ENCODE data around the gene ENPP1. TPM values are rescaled to one million over a fixed set of nuclear protein-coding genes. Genes with fewer than 3 reads are reported as not detected.

ENPP1 gene
- total RNA-seq, 2 experiments from 2014 or later, result 0.34 TPM; not detected in 1

DNA sequence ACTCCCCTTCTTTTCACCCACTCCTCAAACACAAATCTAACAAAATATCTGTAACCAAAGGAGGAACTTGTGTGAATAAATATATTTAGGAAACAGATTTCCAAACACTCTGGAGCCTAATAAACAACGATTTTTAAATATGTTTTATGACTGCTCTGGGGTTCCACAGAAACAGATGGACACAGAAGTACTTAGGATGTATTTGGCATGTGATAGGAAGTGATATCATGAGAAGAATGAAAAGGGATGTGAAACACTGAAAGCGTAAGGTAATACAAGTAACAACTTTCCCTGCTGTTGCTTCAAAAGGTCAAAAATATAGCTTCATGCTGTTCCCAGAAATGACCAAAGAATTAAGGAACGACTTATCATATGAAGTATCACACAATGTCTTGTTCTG is 26.1 kb upstream of the ENPP1 start:
- CTCF ChIA-PET (ENCODE audit: unreplicated experiment), result no interaction called here

DNA sequence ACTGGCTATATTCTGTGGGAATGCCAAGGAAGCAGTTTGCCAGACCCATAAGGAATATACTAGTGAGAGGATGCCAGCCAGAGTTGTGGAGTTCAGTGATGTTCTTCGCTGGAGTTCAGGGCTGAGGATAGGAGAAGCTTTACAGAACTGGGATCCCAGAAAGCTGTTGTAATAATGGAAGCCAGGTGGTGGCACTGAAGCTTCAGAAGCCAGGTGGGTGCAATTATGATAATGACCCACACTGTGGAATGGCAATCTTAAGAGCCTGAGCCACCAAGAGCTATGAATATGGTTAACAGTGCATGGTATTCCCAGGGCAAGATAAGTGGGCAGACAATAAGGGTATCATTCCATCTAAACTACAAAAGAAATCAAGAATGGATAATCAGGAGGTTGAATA is 25.1 kb upstream of the ENPP1 start:
- Histone ChIP-seq H3K79me2 (ENCODE audit: insufficient read depth, low read depth, low read length) (no peaks in the 10 kb centered on the region), H3K4me2 (ENCODE audit: low read length) (no peak overlapping the region), H3K4me3 (ENCODE audit: low read depth, low read length, poor library complexity, severe bottlenecking) (no peak overlapping the region), H3K9me3 (ENCODE audit: low read length) (no peaks in the 10 kb centered on the region), H3K27ac (ENCODE audit: low read depth, low read length, poor library complexity, severe bottlenecking) (no peak overlapping the region), H3K36me3 (ENCODE audit: insufficient read depth, low read length) (no peaks in the 10 kb centered on the region), H3K4me1 (ENCODE audit: insufficient read depth, low read length, poor library complexity, severe bottlenecking) (no peaks in the 10 kb centered on the region), H2AFZ (ENCODE audit: low read length) (no peak overlapping the region), H4K20me1 (ENCODE audit: insufficient read depth, low read length) (no peaks in the 10 kb centered on the region), H3K9me2 (ENCODE audit: insufficient read depth, low read length) (no peaks in the 10 kb centered on the region)
- BruUV-seq (replicated peaks), result no TSS peak
- intact Hi-C loops (cut with micrococcal nuclease; ENCODE audit: unreplicated experiment), result no loop called here
- no peak for DNase-seq (ENCODE audit: low spot score)
- no peak for TF ChIP-seq EZH2phosphoT487 (IDR thresholded peaks at IDR 0.05; ENCODE audit: borderline replicate concordance, low read depth, low read length)
- TF ChIP-seq, protein P1, sequence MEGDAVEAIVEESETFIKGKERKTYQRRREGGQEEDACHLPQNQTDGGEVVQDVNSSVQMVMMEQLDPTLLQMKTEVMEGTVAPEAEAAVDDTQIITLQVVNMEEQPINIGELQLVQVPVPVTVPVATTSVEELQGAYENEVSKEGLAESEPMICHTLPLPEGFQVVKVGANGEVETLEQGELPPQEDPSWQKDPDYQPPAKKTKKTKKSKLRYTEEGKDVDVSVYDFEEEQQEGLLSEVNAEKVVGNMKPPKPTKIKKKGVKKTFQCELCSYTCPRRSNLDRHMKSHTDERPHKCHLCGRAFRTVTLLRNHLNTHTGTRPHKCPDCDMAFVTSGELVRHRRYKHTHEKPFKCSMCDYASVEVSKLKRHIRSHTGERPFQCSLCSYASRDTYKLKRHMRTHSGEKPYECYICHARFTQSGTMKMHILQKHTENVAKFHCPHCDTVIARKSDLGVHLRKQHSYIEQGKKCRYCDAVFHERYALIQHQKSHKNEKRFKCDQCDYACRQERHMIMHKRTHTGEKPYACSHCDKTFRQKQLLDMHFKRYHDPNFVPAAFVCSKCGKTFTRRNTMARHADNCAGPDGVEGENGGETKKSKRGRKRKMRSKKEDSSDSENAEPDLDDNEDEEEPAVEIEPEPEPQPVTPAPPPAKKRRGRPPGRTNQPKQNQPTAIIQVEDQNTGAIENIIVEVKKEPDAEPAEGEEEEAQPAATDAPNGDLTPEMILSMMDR (conservative IDR thresholded peaks at IDR 0.05; ENCODE audit: low read length), result no peak; the same call in 1 of the 2 replicates
- ChIA-PET POLR2A (interaction anchor here (1.0 kb wide), 1 partner anchor 11 kb away, joined by 3 read pairs; no protein-coding TSS in a partner anchor), CTCF (ENCODE audit: unreplicated experiment) (no interaction called here)

More for the DNA sequence above, 26.1 kb upstream of the ENPP1 start:
- no peaks in the 10 kb centered on the region for H3K79me2 ChIP-seq (ENCODE audit: insufficient read depth, low read depth, low read length)
- H3K4me3 ChIP-seq (ENCODE audit: low read depth, low read length, poor library complexity, severe bottlenecking), result no peak overlapping the region
- H3K4me1 ChIP-seq (ENCODE audit: insufficient read depth, low read length, poor library complexity, severe bottlenecking), result no peaks in the 10 kb centered on the region
- POLR2A ChIA-PET, result interaction anchor here (0.9 to 1.0 kb wide), 2 partner anchors 9 to 10 kb away, joined by 3 read pairs; no protein-coding TSS in a partner anchor
- no peaks in the 10 kb centered on the region for H4K20me1 ChIP-seq (ENCODE audit: insufficient read depth, low read length)
- no peak overlapping the region for H3K4me2 ChIP-seq (ENCODE audit: low read length)
- no peak overlapping the region for H3K27ac ChIP-seq (ENCODE audit: low read depth, low read length, poor library complexity, severe bottlenecking)
- BruUV-seq (replicated peaks), result no TSS peak
- H3K9me2 ChIP-seq (ENCODE audit: insufficient read depth, low read length), result no peaks in the 10 kb centered on the region
- no peak overlapping the region for H2AFZ ChIP-seq (ENCODE audit: low read length)
- no peak for DNase-seq (ENCODE audit: low spot score)
- no peaks in the 10 kb centered on the region for H3K9me3 ChIP-seq (ENCODE audit: low read length)
- intact Hi-C loops (cut with micrococcal nuclease; ENCODE audit: unreplicated experiment), result no loop called here
- H3K36me3 ChIP-seq (ENCODE audit: insufficient read depth, low read length), result no peaks in the 10 kb centered on the region
- TF ChIP-seq EZH2phosphoT487 (IDR thresholded peaks at IDR 0.05; ENCODE audit: borderline replicate concordance, low read depth, low read length), result no peak
- TF ChIP-seq, protein P1 (conservative IDR thresholded peaks at IDR 0.05; ENCODE audit: low read length), result no peak

DNA sequence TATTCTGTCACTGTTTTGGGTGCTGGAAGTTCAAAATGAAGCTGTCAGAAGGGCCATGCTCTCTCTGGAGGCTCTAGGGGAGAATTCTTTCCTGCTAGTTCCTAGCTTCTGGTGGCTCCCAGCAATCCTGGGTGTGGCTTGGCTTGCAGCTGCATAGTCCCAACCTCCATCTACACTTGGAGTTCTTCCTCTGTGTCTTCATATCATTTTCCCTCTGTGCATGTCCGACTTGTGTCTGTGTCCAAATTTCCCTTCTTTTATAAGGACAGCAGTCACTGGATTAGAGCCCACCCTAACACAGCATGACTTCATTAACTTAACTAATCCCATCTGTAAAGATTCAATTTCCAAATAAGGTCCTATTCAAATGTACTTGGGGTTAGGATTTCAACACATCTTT is 23.3 kb upstream of the ENPP1 start:
- H3K79me2 ChIP-seq (ENCODE audit: insufficient read depth, low read depth, low read length), result no peaks in the 10 kb centered on the region
- no peak overlapping the region for H2AFZ ChIP-seq (ENCODE audit: low read length)
- no peaks in the 10 kb centered on the region for H3K9me2 ChIP-seq (ENCODE audit: insufficient read depth, low read length)
- no peak for DNase-seq (ENCODE audit: low spot score)
- H3K4me1 ChIP-seq (ENCODE audit: insufficient read depth, low read length, poor library complexity, severe bottlenecking), result no peaks in the 10 kb centered on the region
- H3K4me2 ChIP-seq (ENCODE audit: low read length), result no peak overlapping the region
- CTCF ChIA-PET (ENCODE audit: unreplicated experiment), result no interaction called here
- no peak for TF ChIP-seq EZH2phosphoT487 (IDR thresholded peaks at IDR 0.05; ENCODE audit: borderline replicate concordance, low read depth, low read length)
- TF ChIP-seq, protein P1 (conservative IDR thresholded peaks at IDR 0.05; ENCODE audit: low read length), result no peak
- H3K27ac ChIP-seq (ENCODE audit: low read depth, low read length, poor library complexity, severe bottlenecking), result no peak overlapping the region
- H3K4me3 ChIP-seq (ENCODE audit: low read depth, low read length, poor library complexity, severe bottlenecking), result no peak overlapping the region
- POLR2A ChIA-PET, result no interaction called here
- no peaks in the 10 kb centered on the region for H3K36me3 ChIP-seq (ENCODE audit: insufficient read depth, low read length)
- H4K20me1 ChIP-seq (ENCODE audit: insufficient read depth, low read length), result no peaks in the 10 kb centered on the region
- no TSS peak for BruUV-seq (replicated peaks)
- H3K9me3 ChIP-seq (ENCODE audit: low read length), result no peaks in the 10 kb centered on the region
- intact Hi-C loops (cut with micrococcal nuclease; ENCODE audit: unreplicated experiment), result no loop called here

Data from OCI-LY7 (cell line).